ENCODE measurements around the gene POMT1. TPM values are rescaled to one million over a fixed set of nuclear protein-coding genes. Genes with fewer than 3 reads are reported as not detected.

The POMT1 gene
- total and polyA plus RNA-seq, 2 of the 8 experiments (the other 6 are each of a cell fraction or from before 2014, with no cell fraction given) = 22.3 to 33.2 TPM

DNA sequence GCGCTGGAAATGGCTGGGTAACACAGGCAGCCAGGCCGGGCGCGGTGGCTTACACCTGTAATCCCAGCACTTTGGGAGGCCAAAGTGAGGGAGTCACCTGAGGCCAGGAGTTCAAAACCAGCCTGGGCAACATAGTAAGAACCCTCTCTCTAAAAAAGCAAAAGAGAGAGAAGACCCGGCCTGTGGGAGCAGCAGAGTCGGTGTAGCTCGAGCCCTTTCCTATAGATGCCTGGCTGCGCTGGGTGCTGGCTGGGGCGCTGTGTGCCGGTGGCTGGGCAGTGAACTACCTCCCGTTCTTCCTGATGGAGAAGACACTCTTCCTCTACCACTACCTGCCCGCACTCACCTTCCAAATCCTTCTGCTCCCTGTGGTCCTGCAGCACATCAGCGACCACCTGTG is 19.1 kb downstream of the POMT1 start:
- H4K20me1 ChIP-seq (replicated peaks in 1 of 2; ENCODE audit: control insufficient read depth in 1 of 2, insufficient read depth in 2 of 2, low read length in 2 of 2) = peaks cover 5% of the 10 kb centered on the region in 2 experiments
- no peaks in the 10 kb centered on the region for H3K23me2 ChIP-seq (ENCODE audit: low read depth, low read length)
- H3K4me2 ChIP-seq (ENCODE audit: insufficient read depth in 1 of 2, low read depth in 2 of 2, low read length in 2 of 2) = no peak overlapping the region
- H3K4me1 ChIP-seq (replicated peaks in 1 of 4; ENCODE audit: control insufficient read depth in 3 of 4, insufficient read depth in 4 of 4, low read length in 3 of 4) = no peaks in the 10 kb centered on the region
- no peak for DNase-seq (ENCODE audit: low read depth in 1 of 2, low spot score in 2 of 2)
- no peak overlapping the region for H3K4ac ChIP-seq (replicated peaks; ENCODE audit: insufficient read length, low read depth, low read length)
- peak overlapping the region; percentile 57; the same call in 1 of the 2 replicates for H4K8ac ChIP-seq (ENCODE audit: extremely low read depth, insufficient read depth, low read length)
- H3K36me3 ChIP-seq (ENCODE audit: control insufficient read depth in 2 of 4, insufficient read depth in 4 of 4, low read length in 3 of 4) = peaks cover 12 to 73% (median 45%) of the 10 kb centered on the region in 4 experiments
- H2BK15ac ChIP-seq (ENCODE audit: low read length) = no peak overlapping the region
- no peaks in the 10 kb centered on the region for H3K79me2 ChIP-seq (ENCODE audit: control insufficient read depth in 1 of 2, insufficient read depth in 2 of 2, low read length in 2 of 2)
- no peak overlapping the region for H3K27ac ChIP-seq (ENCODE audit: low read depth, low read length)
- H2BK120ac ChIP-seq (replicated peaks; ENCODE audit: low read depth, low read length) = no peak overlapping the region
- H3K56ac ChIP-seq (replicated peaks; ENCODE audit: insufficient read length, low read depth, low read length) = no peak overlapping the region
- TF ChIP-seq EGR1 (IDR thresholded peaks at IDR 0.05; ENCODE audit: borderline replicate concordance, low read depth, low read length) (no peak), TCF12 (IDR thresholded peaks at IDR 0.05; ENCODE audit: low read depth, low read length) (no peak)
- no peak overlapping the region for H4K91ac ChIP-seq (replicated peaks; ENCODE audit: insufficient read length, low read length)
- no peak overlapping the region for H3K23ac ChIP-seq (ENCODE audit: insufficient read length)
- H3K79me1 ChIP-seq (ENCODE audit: low read depth, low read length) = no peaks in the 10 kb centered on the region
- no peak overlapping the region for H3K18ac ChIP-seq (ENCODE audit: extremely low read depth, low read length)
- no peak overlapping the region for H2BK5ac ChIP-seq (ENCODE audit: low read depth, low read length)
- no peaks in the 10 kb centered on the region for H3K27me3 ChIP-seq (replicated peaks in 1 of 4; ENCODE audit: control insufficient read depth in 3 of 4, extremely low read depth in 1 of 4, insufficient read depth in 3 of 4, low read length in 3 of 4)
- POLR2A ChIA-PET (ENCODE audit: partially characterized antibody) = interaction anchor here (2.9 kb wide), 1 partner anchor 8 kb away, joined by 24 read pairs; no protein-coding TSS in a partner anchor
- CTCF ChIA-PET (ENCODE audit: partially characterized antibody) = no interaction called here
- no peak overlapping the region for H2BK20ac ChIP-seq (ENCODE audit: low read length)
- H3K14ac ChIP-seq (ENCODE audit: insufficient read length) = no peak overlapping the region
- no peak overlapping the region for H4K5ac ChIP-seq (ENCODE audit: insufficient read length, low read depth, low read length)
- no peaks in the 10 kb centered on the region for H3K9me3 ChIP-seq (ENCODE audit: insufficient read depth in 2 of 2, low read depth in 1 of 2, low read length in 1 of 2)
- H2AFZ ChIP-seq (ENCODE audit: low read length) = no peak overlapping the region
- 97% methylated on average over 13 of the region's 13 CpGs; no CpG with 5 or more reads in 1 of the 2 experiments for WGBS, 2 experiments (ENCODE audit: extremely low coverage in 1 of 2, insufficient coverage in 1 of 2, insufficient read length in 1 of 2, insufficient replicate concordance in 2 of 2, low coverage in 1 of 2, low lambda C conversion rate in 2 of 2, missing lambda C conversion rate in 1 of 2)
- no peak overlapping the region for H2AK5ac ChIP-seq (ENCODE audit: low read depth, low read length)
- no peak overlapping the region for H2BK12ac ChIP-seq (ENCODE audit: low read depth, low read length)
- FAIRE-seq = no peak
- H3K4me3 ChIP-seq (ENCODE audit: extremely low read depth in 1 of 4, insufficient read depth in 2 of 4, low read depth in 3 of 4, low read length in 4 of 4) = no peak overlapping the region
- H3K9ac ChIP-seq (replicated peaks in 1 of 4; ENCODE audit: extremely low read depth in 1 of 4, low read depth in 3 of 4, low read length in 3 of 4) = no peak overlapping the region
